ENCODE data around the gene ADGRF3.
"Not testable (repeated sequence)": the region's sequence is repeated elsewhere in the genome, so short reads cannot be mapped to it uniquely, and the experiment has no call there.

The ADGRF3 gene

DNA sequence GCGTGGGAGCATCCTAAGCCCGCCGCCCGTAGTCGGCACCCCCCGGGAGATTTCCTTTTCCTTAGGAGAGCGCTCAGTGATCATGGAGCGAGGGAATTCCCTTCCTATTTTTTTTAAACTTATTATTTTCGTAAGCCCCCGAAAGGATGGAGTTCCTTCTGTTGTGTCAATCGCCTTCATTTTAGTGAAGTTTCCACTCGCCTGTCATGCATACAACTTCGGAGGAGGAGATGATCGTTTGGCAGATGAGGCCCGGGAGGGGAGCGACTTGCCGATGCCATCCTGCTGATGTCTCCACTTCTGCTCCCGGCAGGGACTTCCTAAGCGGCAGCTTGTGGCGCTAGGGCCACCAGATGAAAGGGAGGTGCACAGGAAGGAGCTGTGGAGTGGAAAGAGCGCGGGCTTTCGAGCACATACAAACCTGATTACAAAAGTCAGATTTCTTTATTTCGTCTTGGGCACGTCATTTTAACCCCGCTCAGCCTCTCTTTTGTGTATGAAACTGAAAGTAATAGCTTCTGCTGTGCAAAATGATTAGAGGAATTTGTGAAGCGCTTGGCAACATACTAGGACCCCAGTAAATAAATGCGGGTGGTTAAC, at the start of gene ADGRF3:
ADGRF3 (minus strand) TSS at position 336 of the 600 bp plus-strand sequence. CDS start 555 bp downstream, outside the sequence.
- DNase-seq: peak; percentile 83

GRCh38 chr2:26395394-26395793, 48.8 kb upstream of the ADGRF3 start:
- no peak for DNase-seq

DNA sequence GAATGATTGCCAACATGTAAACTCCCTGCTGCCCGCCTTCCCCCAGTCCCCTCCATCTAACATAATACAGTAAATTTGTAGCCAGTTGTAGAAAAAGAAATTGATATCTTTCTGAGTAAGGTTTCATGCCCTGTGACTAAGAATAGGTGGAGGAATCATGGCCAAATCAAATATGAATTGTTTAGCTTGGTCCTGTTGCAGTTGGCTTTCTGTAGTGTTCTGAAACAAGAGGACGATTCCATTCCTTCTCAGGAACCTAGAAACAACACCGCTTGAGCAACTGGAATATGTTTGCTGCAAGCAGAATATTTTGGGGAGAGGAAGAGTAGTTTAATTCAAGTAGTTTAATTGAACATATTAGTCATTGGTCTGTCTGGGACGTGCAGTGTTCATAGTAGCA, 48.1 kb upstream of the ADGRF3 start:
- DNase-seq: no peak

DNA sequence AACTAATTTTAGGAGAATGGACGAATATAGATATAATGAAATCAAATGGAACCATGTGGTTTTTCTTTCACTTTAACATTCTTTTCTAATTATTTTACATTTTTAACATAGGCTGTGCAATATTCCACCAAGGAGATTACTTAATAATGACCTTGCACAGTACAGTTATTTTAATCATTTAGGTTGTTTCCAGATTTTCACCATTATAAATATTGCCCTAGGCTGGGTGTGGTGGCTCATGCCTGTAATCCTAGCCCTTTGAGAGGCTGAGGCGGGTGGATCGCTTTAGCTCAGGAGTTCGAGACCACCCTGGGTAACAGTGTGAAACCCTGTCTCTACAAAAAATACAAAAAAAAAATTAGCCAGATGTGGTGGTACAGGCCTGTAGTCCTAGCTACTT, 40.6 kb upstream of the ADGRF3 start:
- no peak for DNase-seq

GRCh38 chr2:26384597-26384996, 38.0 kb upstream of the ADGRF3 start:
- DNase-seq: no peak

- no peak for DNase-seq
These were observed 37.6 kb upstream of the ADGRF3 start for GRCh38 chr2:26384183-26384582.

DNA sequence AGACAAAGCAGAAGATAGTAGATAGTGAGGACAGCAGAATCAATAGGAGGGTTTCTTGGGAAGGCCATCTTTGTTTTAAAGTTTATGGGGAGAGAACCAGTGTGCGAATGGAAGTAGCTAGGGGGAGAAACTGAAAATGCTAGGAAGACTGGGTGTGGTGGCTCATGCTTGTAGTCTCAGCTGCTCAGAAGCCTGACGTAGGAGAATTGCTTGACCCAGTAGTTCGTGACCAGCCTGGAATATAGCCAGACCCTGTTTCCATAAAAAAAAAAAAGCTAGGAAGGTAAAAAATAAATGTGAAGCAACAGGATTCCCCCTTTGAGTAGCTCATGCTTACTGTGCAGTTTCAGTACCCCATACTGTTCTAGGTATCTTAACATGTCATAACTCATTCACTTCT, 36.0 kb upstream of the ADGRF3 start:
- no peak for DNase-seq

DNA sequence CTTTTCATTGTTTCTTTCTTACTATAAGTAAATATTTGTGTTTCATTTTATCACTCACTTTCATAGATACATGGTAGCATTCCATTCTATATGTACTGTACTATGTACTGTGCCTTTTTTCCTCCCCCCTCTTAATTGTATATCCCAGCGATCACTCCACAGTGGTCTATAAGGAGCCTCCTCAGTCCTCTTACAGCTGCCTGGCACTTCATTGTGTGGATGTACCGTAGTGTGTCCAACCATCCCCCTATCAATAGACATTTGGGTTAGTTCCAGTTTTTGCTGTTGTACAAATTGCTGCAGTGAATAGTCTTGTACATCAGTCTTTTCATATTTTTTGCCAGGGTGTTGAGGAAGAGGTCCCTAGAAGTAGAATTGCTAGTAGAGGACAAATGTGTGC, 33.7 kb upstream of the ADGRF3 start:
- no peak for DNase-seq

GRCh38 chr2:26376799-26377198, 30.2 kb upstream of the ADGRF3 start:
- DNase-seq: no peak

GRCh38 chr2:26370909-26371308, 24.3 kb upstream of the ADGRF3 start:
- not testable (repeated sequence) for DNase-seq

- not testable (repeated sequence) for DNase-seq
These were observed 23.1 kb upstream of the ADGRF3 start for GRCh38 chr2:26369664-26370063.

DNA sequence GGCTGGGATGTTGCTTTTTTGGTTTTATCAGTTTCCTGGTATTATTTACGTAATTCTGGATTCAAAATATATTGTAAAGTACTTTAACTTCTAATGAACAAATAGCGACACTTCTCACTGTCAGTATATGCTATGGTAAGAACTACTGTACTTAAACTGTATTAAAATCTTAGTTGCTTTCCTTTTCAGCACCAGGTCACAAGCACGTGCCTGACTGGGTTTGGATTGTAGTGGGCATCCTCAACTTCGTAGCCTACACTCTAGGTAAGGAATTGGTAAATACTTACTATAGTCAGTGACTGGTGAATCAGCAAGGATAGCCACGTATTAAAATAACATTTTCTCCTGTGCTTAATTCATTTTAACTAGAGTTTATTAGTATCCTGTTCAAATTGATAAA, 20.4 kb upstream of the ADGRF3 start:
- DNase-seq: no peak

GRCh38 chr2:26364669-26365068, 18.1 kb upstream of the ADGRF3 start:
- DNase-seq: no peak

DNA sequence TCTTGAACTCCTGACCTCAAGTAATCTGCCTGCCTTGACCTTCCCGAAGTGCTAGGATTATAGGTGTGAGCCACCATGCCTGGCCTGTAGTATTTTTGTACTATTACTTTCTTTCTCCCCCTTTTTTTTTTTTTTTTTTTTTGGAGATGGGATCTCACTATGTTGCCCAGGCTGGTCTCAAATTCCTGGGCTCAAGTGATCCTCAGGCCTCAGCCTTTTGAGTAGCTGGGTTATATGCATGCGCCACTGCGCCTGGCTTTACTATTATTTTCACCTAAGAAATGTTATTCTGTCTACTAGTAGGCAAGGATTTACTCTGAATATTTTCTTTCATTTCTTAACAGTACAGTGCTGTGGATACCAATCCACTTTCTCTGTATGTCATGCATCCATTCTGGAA, 17.4 kb upstream of the ADGRF3 start:
- DNase-seq: no peak

- no peak for DNase-seq
These were observed 16.7 kb upstream of the ADGRF3 start for GRCh38 chr2:26363323-26363722.

- DNase-seq: peak; percentile 24
These were observed 13.4 kb upstream of the ADGRF3 start for GRCh38 chr2:26359886-26360473.

- DNase-seq: no peak
These were observed 10.2 kb upstream of the ADGRF3 start for GRCh38 chr2:26356771-26357170.

GRCh38 chr2:26356111-26356510, 9.5 kb upstream of the ADGRF3 start:
- DNase-seq: no peak

- peak; percentile 93 for DNase-seq
These were observed 8.7 kb upstream of the ADGRF3 start for GRCh38 chr2:26355038-26355995.

DNA sequence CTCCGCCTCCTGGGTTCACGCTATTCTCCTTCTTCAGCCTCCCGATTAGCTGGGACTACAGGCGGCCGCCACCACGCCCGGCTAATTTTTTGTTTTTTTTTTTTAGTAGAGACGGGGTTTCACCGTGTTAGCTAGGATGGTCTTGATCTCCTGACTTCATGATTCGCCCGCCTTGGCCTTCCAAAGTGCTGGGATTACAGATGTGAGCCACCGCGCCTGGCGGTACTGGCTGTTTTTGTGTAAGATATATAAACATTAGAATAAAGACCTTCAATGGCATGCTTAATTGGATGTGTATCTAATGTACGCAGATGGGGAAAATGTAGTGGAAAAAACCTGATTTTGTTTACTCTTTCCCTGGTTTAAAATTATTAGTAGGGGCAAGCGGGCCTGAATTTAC, 7.9 kb upstream of the ADGRF3 start:
- not testable (repeated sequence) for DNase-seq

GRCh38 chr2:26352892-26353291, 6.3 kb upstream of the ADGRF3 start:
- no peak for DNase-seq

DNA sequence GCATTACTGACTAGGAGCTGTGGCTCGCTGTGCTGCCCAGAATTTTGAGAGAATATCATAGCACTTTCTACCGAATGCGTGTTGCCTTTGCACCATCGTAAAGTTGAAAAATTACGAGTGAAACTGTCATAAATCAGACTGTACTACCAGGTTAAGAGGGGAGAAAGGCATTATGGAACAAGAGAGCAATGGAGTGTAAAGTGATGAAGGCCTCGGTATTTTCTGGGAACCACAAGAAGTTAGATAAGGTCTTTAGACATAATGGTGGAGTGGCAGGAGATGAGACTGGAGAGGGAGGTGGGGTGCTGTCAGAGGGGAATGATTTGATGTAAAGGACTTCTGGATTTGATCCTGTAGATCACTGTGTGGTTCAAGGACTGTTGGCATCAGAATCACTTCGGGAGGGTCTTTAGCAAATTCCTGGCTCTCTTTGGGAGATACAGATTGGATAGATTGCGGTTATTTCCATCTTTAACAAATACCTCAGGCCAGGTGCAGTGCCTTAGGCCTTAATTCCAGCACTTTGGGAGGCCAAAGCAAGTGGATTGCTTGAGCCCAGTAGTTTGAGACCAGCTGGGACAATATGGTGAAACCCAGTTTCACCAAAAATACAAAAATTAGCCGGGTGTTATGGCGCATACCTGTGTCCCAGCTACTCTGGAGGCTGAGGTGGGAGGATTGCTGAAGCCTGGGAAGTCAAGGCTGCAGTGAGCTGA, 4.9 kb upstream of the ADGRF3 start:
- DNase-seq: no peak

DNA sequence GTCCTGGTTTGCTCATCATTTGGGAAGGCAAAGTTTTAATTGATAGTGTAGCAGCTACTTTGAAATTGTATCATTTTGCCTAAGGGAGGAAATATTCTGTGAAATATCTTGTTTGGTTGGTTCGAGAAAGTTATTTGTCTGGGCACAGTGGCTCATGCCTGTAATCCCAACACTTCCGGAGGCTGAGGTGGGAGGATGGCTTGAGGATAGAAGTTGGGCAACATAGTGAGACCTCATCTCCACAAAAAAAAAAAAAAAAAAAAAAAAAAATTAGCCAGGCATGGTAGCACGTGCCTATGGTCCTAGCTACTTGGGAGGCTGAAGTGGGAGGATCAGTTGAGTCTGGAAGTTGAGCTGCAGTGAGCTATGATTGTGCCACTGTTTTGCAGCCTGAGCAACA, 3.1 kb upstream of the ADGRF3 start:
- no peak for DNase-seq

All from NCI-H2171 treated with DMSO at 0.1 percent for 48 hours (cell line).